Erythroblast (primary cell): Measurements from ENCODE around the gene BCL7A.
"Not testable (repeated sequence)": the region's sequence is repeated elsewhere in the genome, so short reads cannot be mapped to it uniquely, and the experiment has no call there.

ENCODE experiments used
- GATA1 ChIP-seq: IDR thresholded peaks from 2 replicates; pipeline ENCODE4 v1.6.1; 2011; ENCODE audit warnings: low read depth, mild to moderate bottlenecking, control low read depth, low read length, moderate library complexity
- POLR2A ChIP-seq: IDR thresholded peaks from 2 replicates; pipeline ENCODE4 v1.6.1; 2011; ENCODE audit warnings: mild to moderate bottlenecking, low read length

DNA sequence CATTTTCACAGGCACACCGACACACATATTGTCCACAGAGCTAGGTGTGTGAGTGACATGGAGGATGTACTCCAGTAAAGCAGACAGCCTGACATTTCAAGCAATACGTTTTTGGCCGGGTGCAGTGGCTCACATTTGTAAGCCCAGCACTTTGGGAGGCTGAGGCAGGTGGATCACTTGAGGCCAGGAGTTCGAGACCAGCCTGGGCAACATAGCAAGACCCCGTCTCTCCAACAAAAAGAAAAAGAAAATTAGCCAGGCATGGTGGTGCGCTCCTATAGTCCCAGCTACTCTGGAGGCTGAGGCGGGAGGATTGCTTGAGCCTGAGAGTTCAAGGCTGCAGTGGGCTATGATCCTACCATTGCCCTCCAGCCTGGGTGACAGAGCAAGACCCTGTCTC is 34.7 kb downstream of the BCL7A start:
- TF ChIP-seq POLR2A, GATA1: not testable (repeated sequence)
